Brain pericyte (primary cell): ENCODE measurements around the gene ABLIM2.

Experiments
- DNase-seq: peaks from one replicate; pipeline ENCODE4 v3.0.0-alpha.2; 2012; ENCODE audit warnings: low read depth, low spot score

The ABLIM2 gene

GRCh38 chr4:8192748-8193738 lies 34.4 kb upstream of the ABLIM2 start:
- no peak for DNase-seq

DNA sequence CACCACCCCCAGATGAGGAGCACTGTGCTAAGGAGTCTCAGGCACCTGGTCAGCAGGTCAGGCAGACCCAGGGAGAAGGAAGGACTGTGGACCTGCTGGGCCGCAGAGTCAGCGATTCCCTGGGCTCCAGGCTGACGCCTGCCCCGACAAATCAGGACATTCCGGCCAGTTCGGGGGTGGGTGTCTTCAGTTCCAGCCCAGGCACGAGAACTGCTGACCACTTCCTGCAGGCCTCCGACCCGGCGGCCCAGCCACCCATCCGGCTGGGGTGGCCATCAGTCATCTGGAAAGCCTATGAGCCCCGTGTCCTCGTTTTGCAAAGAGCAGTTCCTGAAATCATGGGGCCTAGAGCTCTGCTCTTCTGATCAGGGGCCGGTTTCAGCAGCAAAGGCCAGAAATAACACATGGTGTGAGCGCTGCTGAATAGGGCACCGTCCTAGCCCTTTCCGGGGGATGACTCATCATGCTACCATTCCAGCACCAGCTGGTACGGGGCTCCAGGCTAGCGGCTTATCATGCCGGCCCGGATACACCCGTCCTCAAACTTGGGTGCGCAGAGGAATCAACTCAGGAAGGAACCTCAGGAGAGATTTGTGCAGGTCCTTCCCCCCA lies 32.6 kb upstream of the ABLIM2 start:
- DNase-seq = no peak

- DNase-seq = no peak
Observed at GRCh38 chr4:8189551-8190466, 31.2 kb upstream of the ABLIM2 start.

DNA sequence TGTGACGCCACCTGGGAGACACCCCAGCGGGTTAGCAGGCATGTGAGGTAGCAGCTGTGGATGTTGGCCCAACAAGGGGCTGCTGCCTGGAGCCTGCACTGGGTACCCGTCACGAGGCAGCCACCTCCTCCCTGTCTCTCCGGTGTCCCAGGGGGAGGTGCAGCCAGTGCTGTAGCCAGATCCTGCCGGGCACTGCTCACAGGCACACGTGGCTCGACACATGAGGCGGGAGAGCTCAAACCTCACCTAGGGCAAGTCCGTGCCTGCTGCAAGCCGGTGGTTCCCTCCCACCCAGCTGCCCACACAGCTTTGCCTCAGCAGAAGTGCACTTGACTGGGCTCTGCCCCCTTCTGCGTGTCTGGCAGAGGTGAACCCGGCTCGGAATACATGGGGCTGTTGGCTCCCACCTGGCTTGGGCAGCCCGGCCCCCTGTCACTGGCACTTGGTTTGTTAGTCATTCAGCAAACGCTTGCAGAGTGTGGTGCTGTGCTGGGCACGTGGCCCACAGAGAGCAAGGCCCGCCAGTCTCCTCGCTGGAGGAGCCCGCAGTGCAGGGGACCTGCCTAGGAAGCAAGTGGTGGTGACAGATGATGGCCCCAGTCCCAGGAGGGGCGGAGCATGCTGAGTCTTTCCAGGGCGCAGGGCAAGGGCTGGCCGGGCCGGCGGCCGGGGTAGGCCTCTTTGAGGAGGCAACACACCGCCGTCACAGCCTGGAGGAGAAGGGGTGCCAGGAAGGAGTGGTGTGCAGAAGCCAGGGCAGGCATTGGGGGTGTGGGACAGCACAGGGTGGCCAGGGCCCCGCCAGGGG lies 30.3 kb upstream of the ABLIM2 start:
- DNase-seq = no peak

DNA sequence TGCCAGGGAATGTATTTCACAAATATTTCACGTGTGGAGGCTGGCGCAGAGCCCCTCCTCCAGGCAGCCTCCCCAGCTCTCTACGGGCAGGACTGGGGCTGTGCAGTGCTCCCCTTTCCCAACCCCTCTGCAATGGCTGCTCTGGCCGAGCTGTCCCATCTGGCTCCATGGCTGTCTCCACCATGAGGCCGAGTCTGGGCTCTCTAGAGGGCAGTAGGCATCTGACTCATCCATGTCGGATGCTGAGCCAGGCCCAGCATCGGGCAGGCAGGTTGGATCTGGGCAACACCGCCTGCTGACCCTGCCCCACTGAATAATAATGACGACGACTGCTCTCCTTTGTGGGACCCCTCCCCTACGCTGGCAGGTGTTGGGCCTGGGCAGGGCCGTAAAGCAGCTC lies 29.5 kb upstream of the ABLIM2 start:
- DNase-seq = no peak

- DNase-seq = no peak
Observed at GRCh38 chr4:8185930-8186329, 27.3 kb upstream of the ABLIM2 start.

DNA sequence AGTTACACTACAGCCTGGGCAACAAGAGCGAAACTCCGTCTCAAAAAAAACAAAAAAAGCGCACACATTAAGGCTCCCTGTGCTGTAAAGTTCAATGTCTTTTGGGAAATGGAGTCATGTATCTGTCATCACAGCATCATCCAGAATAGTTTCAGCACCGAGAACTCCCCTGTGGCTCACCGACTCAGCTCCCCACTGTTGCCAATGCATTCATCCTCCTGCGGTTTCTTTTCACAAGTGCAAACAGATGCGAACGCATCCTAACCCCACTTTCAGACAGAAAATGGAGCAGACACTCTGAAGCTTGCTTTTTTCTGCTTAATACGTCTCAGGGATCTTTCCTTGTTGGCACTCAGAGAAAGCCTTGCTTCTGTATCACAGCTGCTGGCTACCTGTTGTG lies 26.7 kb upstream of the ABLIM2 start:
- DNase-seq = peak; percentile 90

DNA sequence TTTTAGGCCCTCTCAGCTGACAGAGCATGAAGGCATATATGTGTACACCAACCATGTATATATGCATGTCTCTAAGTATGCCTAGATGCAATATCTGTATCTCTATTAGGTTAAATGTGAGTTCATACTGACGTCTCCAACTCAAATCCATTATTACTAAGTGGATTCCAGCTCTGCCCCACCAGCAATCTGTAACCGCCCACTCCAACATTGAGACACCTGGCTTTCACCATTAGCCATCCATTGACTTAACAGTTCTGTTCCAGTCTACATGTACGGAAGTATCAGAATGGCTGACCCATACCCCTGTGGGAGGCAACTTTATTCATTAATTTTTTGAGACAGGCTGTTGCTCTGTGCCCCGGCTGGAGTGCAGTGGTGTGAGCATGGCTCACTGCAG lies 25.4 kb upstream of the ABLIM2 start:
- DNase-seq = no peak

GRCh38 chr4:8182858-8183725 lies 24.5 kb upstream of the ABLIM2 start:
- no peak for DNase-seq

DNA sequence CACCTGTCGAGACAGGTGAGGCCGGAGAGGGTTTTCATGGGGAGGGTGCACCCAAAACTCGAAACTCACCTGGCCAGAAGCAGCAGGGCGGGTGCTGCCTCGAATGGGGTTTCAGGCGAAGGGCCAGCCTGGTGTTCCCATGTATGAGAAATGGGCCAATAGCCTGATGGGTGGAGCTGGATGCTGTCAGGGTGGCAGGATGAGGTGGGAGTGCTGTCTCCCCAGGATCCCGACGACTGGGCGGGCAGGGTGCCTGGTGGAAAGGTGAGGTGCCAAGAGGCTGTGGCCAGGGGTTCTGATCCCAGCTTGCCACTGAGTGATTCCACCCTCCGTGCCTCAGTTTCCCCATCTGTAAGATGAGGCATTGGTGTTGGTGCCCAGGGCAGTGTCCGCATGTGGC lies 23.7 kb upstream of the ABLIM2 start:
- DNase-seq = no peak

GRCh38 chr4:8181844-8182243 lies 23.2 kb upstream of the ABLIM2 start:
- DNase-seq = no peak

DNA sequence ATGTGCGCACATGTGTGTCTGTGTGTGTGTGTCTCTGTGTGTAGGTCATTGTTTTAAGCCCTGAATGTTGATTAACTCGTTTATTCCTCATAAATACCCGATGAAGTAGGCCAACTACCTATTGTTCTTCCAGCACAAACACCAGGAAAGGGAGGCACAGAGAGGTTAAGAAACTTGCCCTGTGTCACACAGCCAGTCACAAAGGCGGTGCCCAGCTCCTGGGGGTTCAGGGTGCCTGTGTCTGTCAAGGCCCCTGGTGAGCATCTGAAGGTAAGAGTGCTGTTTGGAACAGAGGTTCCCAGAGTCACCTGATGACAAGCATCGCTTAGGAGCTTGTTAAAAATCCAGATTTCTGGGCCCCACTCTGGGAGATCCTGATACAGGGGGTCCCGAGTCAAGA lies 22.5 kb upstream of the ABLIM2 start:
- no peak for DNase-seq

DNA sequence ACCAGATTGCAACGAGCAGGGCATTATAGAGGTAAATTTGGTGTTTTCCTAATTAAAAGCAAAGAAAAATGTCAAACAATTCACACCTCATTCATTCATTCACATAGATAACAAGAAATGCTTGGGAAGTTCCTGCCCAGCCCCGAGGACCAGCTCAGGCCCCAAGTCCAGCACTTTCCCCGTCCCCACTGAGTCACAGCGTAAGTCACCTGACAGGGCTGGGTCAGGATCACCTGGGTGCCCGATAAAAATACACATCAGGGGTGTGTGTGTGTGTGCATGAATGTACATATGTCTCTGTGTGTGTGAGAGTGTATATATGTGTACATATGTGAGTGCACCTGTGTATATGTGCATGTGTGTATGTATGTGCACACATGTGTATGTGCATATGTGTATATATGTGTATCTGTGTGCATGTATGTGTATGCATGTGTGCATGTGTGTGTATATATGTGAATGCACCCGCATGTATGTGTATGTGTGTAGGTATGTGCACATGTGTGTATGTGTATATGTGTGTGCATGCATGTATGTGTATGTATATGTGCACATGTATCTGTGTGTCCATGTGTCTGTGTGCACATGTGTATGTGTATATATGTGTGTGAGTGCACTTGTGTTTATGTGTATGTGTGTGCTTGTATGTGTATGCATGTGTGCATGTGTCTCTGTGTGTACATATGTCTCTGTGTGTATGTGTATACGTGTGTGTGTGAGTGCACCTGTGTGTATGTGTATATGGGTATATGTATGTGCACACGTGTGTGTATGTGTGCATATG lies 21.9 kb upstream of the ABLIM2 start:
- DNase-seq = no peak

DNA sequence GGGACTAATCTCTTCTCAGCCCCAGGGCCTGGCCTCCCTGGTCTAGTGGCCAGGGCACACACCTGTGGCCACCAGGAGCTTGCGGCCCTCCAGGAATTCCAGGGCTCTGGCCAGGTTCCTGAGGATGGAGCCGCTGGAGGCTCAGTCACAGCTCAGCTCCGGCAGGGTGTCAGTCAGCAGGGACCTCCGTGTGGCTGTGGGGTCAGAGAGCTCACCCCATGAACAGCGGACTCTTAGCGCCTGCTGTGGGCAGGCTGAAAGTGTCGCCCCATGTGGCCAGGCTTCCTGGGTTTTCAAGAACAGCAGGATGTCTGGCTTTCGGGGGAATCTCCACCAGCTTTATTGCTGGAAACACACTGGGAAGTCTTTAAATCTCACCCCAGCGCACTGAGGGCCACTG lies 21.2 kb upstream of the ABLIM2 start:
- no peak for DNase-seq

GRCh38 chr4:8179074-8179473 lies 20.5 kb upstream of the ABLIM2 start:
- DNase-seq = no peak

DNA sequence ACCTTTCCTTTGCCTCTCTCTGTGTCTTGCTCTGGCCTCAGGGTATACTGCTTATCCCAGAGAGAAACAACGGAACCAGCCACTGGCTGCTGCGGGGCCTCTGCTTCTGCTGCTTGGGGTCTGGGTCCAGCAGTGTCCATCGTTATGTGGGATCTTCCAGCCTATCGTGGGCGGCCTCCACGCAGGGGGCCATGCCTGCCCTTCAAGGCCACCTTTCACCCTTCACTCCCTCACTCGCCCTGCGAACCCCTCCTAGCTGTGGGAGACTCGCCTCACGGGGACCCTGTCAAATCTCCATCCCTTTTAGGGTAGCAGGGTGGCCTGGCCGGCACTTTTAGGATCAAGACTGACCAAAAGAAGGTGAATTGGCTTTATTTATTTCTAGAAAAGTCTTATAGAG lies 19.3 kb upstream of the ABLIM2 start:
- no peak for DNase-seq

GRCh38 chr4:8177552-8177951 lies 18.9 kb upstream of the ABLIM2 start:
- no peak for DNase-seq

DNA sequence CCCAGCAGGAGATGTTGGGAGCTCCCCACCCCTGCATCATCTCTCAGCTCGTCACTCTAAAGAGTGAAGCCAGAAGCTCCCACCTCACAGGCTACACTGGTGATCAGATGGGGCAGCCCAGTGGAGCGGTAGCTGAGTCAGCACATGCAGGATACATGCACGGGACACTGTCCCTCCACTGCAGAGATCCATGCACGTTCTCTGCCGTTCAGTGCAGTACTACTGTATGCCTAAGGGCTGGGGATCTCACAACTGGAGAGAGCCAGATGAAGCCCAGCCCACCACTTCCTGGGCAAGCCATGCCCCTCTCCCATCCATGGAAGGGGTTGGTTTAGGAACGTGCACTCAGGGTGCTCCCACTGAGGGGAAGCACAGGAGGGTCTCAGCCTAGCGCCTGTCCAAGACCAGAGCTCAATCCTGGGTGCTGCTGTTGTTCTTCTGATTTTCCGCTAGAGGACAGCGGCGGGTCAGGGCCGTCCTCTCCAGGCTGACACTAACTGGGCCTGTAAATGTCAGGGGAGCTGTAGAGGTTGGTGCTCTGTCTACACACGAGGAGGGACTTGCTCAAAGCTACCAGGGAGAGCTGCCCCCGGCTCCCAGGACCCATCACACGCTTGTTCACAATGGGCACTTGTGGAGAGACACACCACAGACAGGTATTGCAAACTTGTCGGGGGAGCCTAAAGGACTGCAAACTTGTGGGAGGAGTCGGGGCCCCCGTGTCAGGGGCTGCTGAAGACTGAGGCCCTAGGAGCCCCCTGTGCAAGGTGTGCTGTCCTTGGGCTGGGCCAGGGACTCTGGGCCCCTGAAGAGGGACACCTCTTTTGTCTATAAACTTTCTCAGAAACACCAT lies 18.2 kb upstream of the ABLIM2 start:
- DNase-seq = no peak
